KMS-11 (cell line): ENCODE data around the gene MED16.

Source experiments
- H2AFZ ChIP-seq: fragments of 200-600 bp; sonication (generic); 2 replicates; pipeline ENCODE4 v1.6.1; 2016; ENCODE audit warnings: antibody characterized with exemption, mixed run types, low read depth
- H3K27ac ChIP-seq: fragments of 200-600 bp; sonication (generic); 2 replicates; pipeline ENCODE4 v1.6.1; 2016; ENCODE audit warnings: mild to moderate bottlenecking, mixed run types
- H3K27me3 ChIP-seq: fragments of 200-600 bp; sonication (generic); 2 replicates; pipeline ENCODE4 v1.6.1; 2017; ENCODE audit warnings: mild to moderate bottlenecking, low read depth, mixed run types, moderate library complexity; ENCODE audit not compliant: insufficient read depth
- H3K36me3 ChIP-seq: fragments of 200-600 bp; sonication (generic); 2 replicates; pipeline ENCODE4 v1.6.1; 2017; ENCODE audit warnings: mild to moderate bottlenecking, mixed run types; ENCODE audit not compliant: insufficient read depth
- H3K4me1 ChIP-seq: fragments of 200-600 bp; sonication (generic); 2 replicates; pipeline ENCODE4 v1.6.1; 2016; ENCODE audit warnings: mild to moderate bottlenecking, low read depth, mixed run types; ENCODE audit not compliant: poor library complexity, severe bottlenecking
- H3K4me2 ChIP-seq: fragments of 200-600 bp; sonication (generic); 2 replicates; pipeline ENCODE4 v1.7.0; 2016; ENCODE audit warnings: mild to moderate bottlenecking, mixed run types
- H3K4me3 ChIP-seq: fragments of 200-600 bp; sonication (generic); IDR thresholded peaks from 2 replicates; pipeline ENCODE4 v1.6.1; 2017; ENCODE audit warnings: low read depth, low read length, mixed read lengths; ENCODE audit not compliant: insufficient read depth
- H3K79me2 ChIP-seq: fragments of 200-600 bp; sonication (generic); 2 replicates; pipeline ENCODE4 v1.6.1; 2016; ENCODE audit warnings: low read depth, mixed run types; ENCODE audit not compliant: insufficient read depth
- H3K9ac ChIP-seq: fragments of 200-600 bp; sonication (generic); 2 replicates; pipeline ENCODE4 v1.6.1; 2016; ENCODE audit warnings: mild to moderate bottlenecking, mixed run types
- H4K20me1 ChIP-seq: fragments of 200-600 bp; sonication (generic); 2 replicates; pipeline ENCODE4 v1.6.1; 2016; ENCODE audit warnings: mild to moderate bottlenecking, mixed run types; ENCODE audit not compliant: insufficient read depth
- TF ChIP-seq, protein P1 (sequence below): fragments of 200-600 bp; sonication (generic); conservative IDR thresholded peaks from 2 replicates; pipeline ENCODE4 v1.6.1; 2017; ENCODE audit warnings: low read depth, mild to moderate bottlenecking, antibody characterized with exemption, low read length, moderate library complexity, mixed read lengths

Gene MED16

DNA sequence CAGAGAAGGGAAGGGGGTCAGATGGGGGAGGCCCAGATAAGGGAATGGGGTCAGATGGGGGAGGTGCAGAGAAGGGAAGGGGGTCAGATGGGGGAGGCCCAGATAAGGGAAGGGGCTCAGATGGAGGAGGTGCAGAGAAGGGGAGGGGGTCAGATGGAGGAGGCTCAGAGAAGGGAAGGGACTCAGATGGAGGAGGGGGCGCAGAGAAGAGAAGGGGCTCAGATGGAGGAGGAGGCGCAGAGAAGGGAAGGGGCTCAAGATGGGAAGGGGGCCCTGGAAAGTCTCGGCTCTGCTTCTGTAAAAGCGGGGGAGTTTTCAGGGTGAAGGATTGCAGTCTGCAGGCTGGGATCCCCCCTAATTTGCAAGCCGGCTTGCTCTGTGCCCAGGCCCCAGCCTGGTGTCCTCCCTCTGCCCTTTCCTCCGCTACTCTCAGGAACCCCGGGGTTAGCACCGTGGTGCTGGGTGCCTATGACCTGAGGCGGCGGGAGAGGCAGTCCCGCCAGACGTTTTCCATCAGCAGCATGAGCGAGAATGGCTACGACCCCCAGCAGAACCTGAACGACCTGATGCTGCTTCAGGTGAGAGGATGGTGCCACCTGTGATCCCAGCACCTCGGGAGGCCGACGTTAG, 63.7 kb downstream of the MED16 start:
- H3K4me1 ChIP-seq = no peaks in the 10 kb centered on the region
- H3K79me2 ChIP-seq = no peaks in the 10 kb centered on the region
- no peak overlapping the region for H2AFZ ChIP-seq
- no peak overlapping the region for H3K9ac ChIP-seq
- H3K27me3 ChIP-seq = peaks cover 37% of the 10 kb centered on the region; the same call in 1 of the 2 replicates
- no peak overlapping the region for H3K4me2 ChIP-seq
- TF ChIP-seq, protein P1, sequence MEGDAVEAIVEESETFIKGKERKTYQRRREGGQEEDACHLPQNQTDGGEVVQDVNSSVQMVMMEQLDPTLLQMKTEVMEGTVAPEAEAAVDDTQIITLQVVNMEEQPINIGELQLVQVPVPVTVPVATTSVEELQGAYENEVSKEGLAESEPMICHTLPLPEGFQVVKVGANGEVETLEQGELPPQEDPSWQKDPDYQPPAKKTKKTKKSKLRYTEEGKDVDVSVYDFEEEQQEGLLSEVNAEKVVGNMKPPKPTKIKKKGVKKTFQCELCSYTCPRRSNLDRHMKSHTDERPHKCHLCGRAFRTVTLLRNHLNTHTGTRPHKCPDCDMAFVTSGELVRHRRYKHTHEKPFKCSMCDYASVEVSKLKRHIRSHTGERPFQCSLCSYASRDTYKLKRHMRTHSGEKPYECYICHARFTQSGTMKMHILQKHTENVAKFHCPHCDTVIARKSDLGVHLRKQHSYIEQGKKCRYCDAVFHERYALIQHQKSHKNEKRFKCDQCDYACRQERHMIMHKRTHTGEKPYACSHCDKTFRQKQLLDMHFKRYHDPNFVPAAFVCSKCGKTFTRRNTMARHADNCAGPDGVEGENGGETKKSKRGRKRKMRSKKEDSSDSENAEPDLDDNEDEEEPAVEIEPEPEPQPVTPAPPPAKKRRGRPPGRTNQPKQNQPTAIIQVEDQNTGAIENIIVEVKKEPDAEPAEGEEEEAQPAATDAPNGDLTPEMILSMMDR = no peak
- H3K4me3 ChIP-seq = no peak overlapping the region
- H3K36me3 ChIP-seq = no peaks in the 10 kb centered on the region
- no peaks in the 10 kb centered on the region for H4K20me1 ChIP-seq
- H3K27ac ChIP-seq = no peak overlapping the region

DNA sequence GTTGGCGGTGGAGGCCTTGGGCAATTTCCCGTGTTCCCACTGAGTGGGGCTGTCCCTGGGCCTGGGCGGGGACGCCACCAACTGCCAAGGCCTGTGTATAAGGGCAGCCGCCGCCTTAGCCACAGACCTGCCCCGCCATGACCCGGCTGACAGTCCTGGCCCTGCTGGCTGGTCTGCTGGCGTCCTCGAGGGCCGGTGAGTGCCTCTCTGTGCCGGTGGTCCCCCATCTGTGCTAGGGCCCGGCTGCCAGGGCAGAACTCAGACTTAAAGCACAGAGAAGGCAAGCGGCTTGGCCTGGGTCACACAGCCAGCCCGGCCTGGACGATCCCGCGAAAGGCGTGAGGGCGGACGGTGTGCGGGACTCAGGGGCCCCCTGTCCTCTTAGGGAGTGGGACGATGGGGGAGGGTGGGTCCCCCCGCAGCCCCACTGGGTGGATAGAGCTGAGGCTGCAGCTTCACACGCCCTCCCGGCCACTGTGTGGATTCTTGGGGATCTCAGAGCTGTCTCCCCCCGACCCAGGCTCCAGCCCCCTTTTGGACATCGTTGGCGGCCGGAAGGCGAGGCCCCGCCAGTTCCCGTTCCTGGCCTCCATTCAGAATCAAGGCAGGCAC, 65.2 kb downstream of the MED16 start, which contains the start of gene AZU1:
AZU1 (plus strand) TSS at position 128 of the 612 bp plus-strand sequence; CDS start at position 138, 10 bp downstream.
- H3K36me3 ChIP-seq = no peaks in the 10 kb centered on the region
- no peaks in the 10 kb centered on the region for H3K4me1 ChIP-seq
- no peak within 1 kb of the TSS for H3K27ac ChIP-seq
- no peaks in the 10 kb centered on the region for H3K79me2 ChIP-seq
- no peak within 1 kb of the TSS for H3K4me2 ChIP-seq
- TF ChIP-seq, protein P1 = no peak
- no peaks in the 10 kb centered on the region for H4K20me1 ChIP-seq
- no peak within 1 kb of the TSS for H3K4me3 ChIP-seq
- H2AFZ ChIP-seq = no peak within 1 kb of the TSS
- peaks cover 30% of the 10 kb centered on the region; the same call in 1 of the 2 replicates for H3K27me3 ChIP-seq
- no peak within 1 kb of the TSS for H3K9ac ChIP-seq

DNA sequence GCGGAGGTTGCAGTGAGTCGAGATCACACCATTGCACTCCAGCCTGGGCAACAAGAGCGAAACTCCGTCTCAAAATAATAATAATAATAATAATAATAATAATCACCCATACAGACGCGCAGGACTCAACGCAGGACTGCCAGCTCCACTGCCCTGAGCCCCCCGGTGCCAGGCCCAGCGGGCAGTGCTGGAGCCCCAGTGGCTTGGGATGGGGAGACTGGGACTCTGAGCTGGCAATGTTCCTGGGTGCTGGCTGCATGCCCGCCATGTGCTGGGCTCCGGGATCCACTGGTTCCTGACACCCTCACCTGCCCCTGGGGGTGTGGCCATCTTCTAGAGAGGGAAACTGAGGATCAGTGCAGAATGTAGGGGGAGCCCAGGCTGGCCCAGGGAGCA, 65.7 kb downstream of the MED16 start:
- H4K20me1 ChIP-seq = no peaks in the 10 kb centered on the region
- no peak overlapping the region for H3K4me3 ChIP-seq
- H3K9ac ChIP-seq = no peak overlapping the region
- H3K27me3 ChIP-seq = peaks cover 25% of the 10 kb centered on the region; the same call in 1 of the 2 replicates
- no peak overlapping the region for H3K4me2 ChIP-seq
- no peaks in the 10 kb centered on the region for H3K4me1 ChIP-seq
- H2AFZ ChIP-seq = no peak overlapping the region
- no peaks in the 10 kb centered on the region for H3K79me2 ChIP-seq
- no peak overlapping the region for H3K27ac ChIP-seq
- no peaks in the 10 kb centered on the region for H3K36me3 ChIP-seq
- TF ChIP-seq, protein P1 = no peak

DNA sequence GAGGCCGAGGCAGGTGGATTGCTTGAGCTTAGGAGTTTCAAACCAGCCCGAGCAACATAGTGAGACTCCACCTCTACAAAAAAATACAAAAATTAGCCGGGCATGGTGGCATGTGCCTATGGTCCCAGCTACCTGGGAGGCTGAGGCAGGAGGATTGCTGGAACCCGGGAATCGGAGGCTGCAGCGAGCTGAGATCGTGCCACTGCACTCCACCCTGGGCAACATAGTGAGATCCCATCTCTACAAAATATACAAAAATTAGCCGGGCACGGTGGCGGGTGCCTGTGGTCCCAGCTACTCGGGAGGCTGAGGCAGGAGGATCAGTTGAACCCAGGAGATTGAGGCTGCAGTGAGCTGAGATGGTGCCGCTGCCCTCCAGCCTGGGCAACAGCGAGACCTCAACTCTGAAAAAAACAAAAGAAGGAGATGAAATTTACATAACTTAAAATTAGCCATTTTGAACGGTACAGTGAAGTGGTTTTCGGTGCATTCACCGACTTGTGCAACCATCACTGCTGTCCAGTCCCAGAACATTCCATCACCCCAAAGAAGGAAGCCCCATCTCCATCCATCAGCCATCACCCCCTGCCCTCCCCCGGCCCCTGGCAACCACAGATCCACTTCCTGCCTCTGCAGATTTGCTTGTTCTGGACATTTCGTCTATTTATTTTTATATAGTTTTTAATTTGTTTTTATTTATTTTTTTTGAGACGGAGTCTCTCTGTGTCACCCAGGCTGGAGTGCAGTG, 66.9 kb downstream of the MED16 start:
- TF ChIP-seq, protein P1 = no peak
- Histone ChIP-seq H3K36me3 (no peaks in the 10 kb centered on the region), H3K27ac (no peak overlapping the region)

More for the DNA sequence above, 66.9 kb downstream of the MED16 start:
- H3K4me1 ChIP-seq = no peaks in the 10 kb centered on the region
- no peak overlapping the region for H3K4me2 ChIP-seq
- H2AFZ ChIP-seq = no peak overlapping the region
- H3K27me3 ChIP-seq = peaks cover 20% of the 10 kb centered on the region; the same call in 1 of the 2 replicates
- no peaks in the 10 kb centered on the region for H4K20me1 ChIP-seq
- H3K4me3 ChIP-seq = no peak overlapping the region
- no peak overlapping the region for H3K9ac ChIP-seq
- H3K79me2 ChIP-seq = no peaks in the 10 kb centered on the region
